Spinal cord (tissue), 10 donors: ENCODE data around the gene PLG. TPM values are rescaled to one million over a fixed set of nuclear protein-coding genes. Genes with fewer than 3 reads are reported as not detected.
"Not testable (repeated sequence)": the region's sequence is repeated elsewhere in the genome, so short reads cannot be mapped to it uniquely, and the experiment has no call there.

Source experiments
- DNase-seq, 6 donors: peaks; one replicate each; pipeline versions ENCODE4 v3.0.0 to v3.0.0-alpha.2; 2013 to 2015; ENCODE audit warnings: low spot score in 6 of 6, low read depth in 4 of 6
- H3K27ac ChIP-seq: one replicate; pipeline ENCODE4 v1.5.1; 2013; ENCODE audit warnings: low read depth, low read length, control low read depth
- H3K27me3 ChIP-seq: one replicate; pipeline ENCODE4 v1.6.1; 2013; ENCODE audit warnings: low read length; ENCODE audit not compliant: control insufficient read depth, insufficient read depth
- H3K36me3 ChIP-seq: one replicate; pipeline ENCODE4 v1.6.1; 2013; ENCODE audit warnings: low read length; ENCODE audit not compliant: control insufficient read depth, insufficient read depth
- H3K4me1 ChIP-seq: one replicate; pipeline ENCODE4 v1.6.1; 2013; ENCODE audit warnings: low read length; ENCODE audit not compliant: control insufficient read depth, insufficient read depth
- H3K4me3 ChIP-seq: one replicate; pipeline ENCODE4 v1.5.1; 2013; ENCODE audit warnings: low read depth, low read length, control low read depth
- H3K9me3 ChIP-seq: one replicate; pipeline ENCODE4 v1.6.1; 2013; ENCODE audit warnings: low read length; ENCODE audit not compliant: control insufficient read depth, insufficient read depth
- WGBS: methylation state at CpG from one replicate; pipeline ENCODE4 v1.1.5; 2013; ENCODE audit warnings: missing lambda C conversion rate; ENCODE audit not compliant: insufficient coverage; 5-methylcytosine and 5-hydroxymethylcytosine counted together
- polyA plus RNA-seq, 2 donors: library from polyadenylated mRNA; unstranded; fragments of 120-200 nt; gene quantifications; one replicate each; pipeline ENCODE4 v1.2.1, GENCODE V29; 2013; ENCODE audit not compliant: insufficient read length in 2 of 2
- total RNA-seq, 2 donors: library from RNA; depleted of rRNA in 1 of 2; stranded (reverse); fragments of 120-200 nt in 1 of 2; fragments of >200 nt in 1 of 2; gene quantifications; one replicate each; pipeline versions ENCODE4 v1.2.3 to v1.2.4, GENCODE V29; 2013 to 2014
- donor health status: healthy.

The PLG gene
- total and polyA plus RNA-seq, 4 donors, result 0.39 to 7.7 (median 3.6) TPM; not detected in 1

- Histone ChIP-seq H3K4me1 (no peaks in the 10 kb centered on the region), H3K4me3 (no peak overlapping the region), H3K27me3 (no peaks in the 10 kb centered on the region), H3K27ac (no peak overlapping the region), H3K36me3 (no peaks in the 10 kb centered on the region), H3K9me3 (peaks cover 1% of the 10 kb centered on the region)
- WGBS, result 67% methylated on average over 1 of the region's 1 CpG
- DNase-seq, result peak in 2 of 6 donors; percentile 14 to 19
Measured at GRCh38 chr6:160795721-160796120, 93.7 kb downstream of the PLG start.

- H3K36me3 ChIP-seq, result no peaks in the 10 kb centered on the region
- H3K4me1 ChIP-seq, result no peaks in the 10 kb centered on the region
- no peak overlapping the region for H3K27ac ChIP-seq
- no peak for DNase-seq
- no peaks in the 10 kb centered on the region for H3K27me3 ChIP-seq
- H3K4me3 ChIP-seq, result no peak overlapping the region
- H3K9me3 ChIP-seq, result no peaks in the 10 kb centered on the region
Measured at GRCh38 chr6:160798625-160799024, 96.6 kb downstream of the PLG start.

GRCh38 chr6:160799801-160800506 is 97.9 kb downstream of the PLG start:
- H3K4me3 ChIP-seq, result no peak overlapping the region
- H3K9me3 ChIP-seq, result no peaks in the 10 kb centered on the region
- H3K27ac ChIP-seq, result no peak overlapping the region
- H3K27me3 ChIP-seq, result no peaks in the 10 kb centered on the region
- no peak for DNase-seq
- no peaks in the 10 kb centered on the region for H3K36me3 ChIP-seq
- no peaks in the 10 kb centered on the region for H3K4me1 ChIP-seq

- Histone ChIP-seq H3K27me3 (no peaks in the 10 kb centered on the region), H3K9me3 (no peaks in the 10 kb centered on the region), H3K36me3 (no peaks in the 10 kb centered on the region), H3K27ac (no peak overlapping the region), H3K4me1 (no peaks in the 10 kb centered on the region), H3K4me3 (no peak overlapping the region)
- WGBS, result no CpG with 5 or more reads among the region's 1 CpG
- no peak for DNase-seq
Measured at GRCh38 chr6:160801418-160801817, 99.4 kb downstream of the PLG start.

GRCh38 chr6:160802049-160802448 is 100.0 kb downstream of the PLG start:
- not testable (repeated sequence) for H3K27ac ChIP-seq

More at GRCh38 chr6:160802049-160802448, 100.0 kb downstream of the PLG start:
- not testable (repeated sequence) for H3K36me3 ChIP-seq, H3K4me3 ChIP-seq, H3K9me3 ChIP-seq, H3K4me1 ChIP-seq, H3K27me3 ChIP-seq, DNase-seq
- WGBS, result 94% methylated on average over 1 of the region's 3 CpGs

Other genes with a start within 250 kb of the PLG start
- gene LPA, start 38.0 kb upstream of the PLG start, total RNA-seq, result 1 to 10 TPM; 1.2 TPM
- 1 to 10 TPM; 1.3 to 1.5 TPM for gene LPA, start 38.0 kb upstream of the PLG start, polyA plus RNA-seq